ENCODE measurements around the gene EIF2S2. TPM values are rescaled to one million over a fixed set of nuclear protein-coding genes. Genes with fewer than 3 reads are reported as not detected.

EIF2S2 gene
- total RNA-seq, 2 experiments from 2014 or later, result 21.8 to 23.2 TPM

- POLR2A ChIA-PET, result no interaction called here
- ATAC-seq (ENCODE audit: poor library complexity) (no peak), DNase-seq (no peak)
- Histone ChIP-seq H3K27ac (ENCODE audit: low read depth in 1 of 2, low read length in 2 of 2) (no peak overlapping the region), H3K9me3 (ENCODE audit: control insufficient read depth in 1 of 2, insufficient read depth in 1 of 2, low read length in 2 of 2) (no peaks in the 10 kb centered on the region), H3K4me3 (ENCODE audit: low read length) (no peak overlapping the region), H3K4me1 (ENCODE audit: insufficient read depth, low read length) (peaks cover 4% of the 10 kb centered on the region), H3K36me3 (ENCODE audit: insufficient read depth, low read length) (no peaks in the 10 kb centered on the region), H3K27me3 (ENCODE audit: control insufficient read depth in 1 of 2, insufficient read depth in 2 of 2, low read length in 2 of 2) (no peaks in the 10 kb centered on the region)
- no peaks in the 10 kb centered on the region for H3K36me3 Mint-ChIP-seq (ENCODE audit: low read depth)
- H3K9me3 Mint-ChIP-seq, result no peaks in the 10 kb centered on the region
- CTCF ChIA-PET, result no interaction called here
- H3K4me3 Mint-ChIP-seq, result no peak overlapping the region
- no peaks in the 10 kb centered on the region for H3K4me1 Mint-ChIP-seq (ENCODE audit: low read depth)
- intact Hi-C loops (cut with DNase I, micrococcal nuclease), result no loop called here
- TF ChIP-seq CTCF (IDR thresholded peaks at IDR 0.05), result no peak
- H3K27ac Mint-ChIP-seq, result no peak overlapping the region
- peaks cover 12% of the 10 kb centered on the region for H3K27me3 Mint-ChIP-seq
Observed at GRCh38 chr20:34131491-34131890, 19.4 kb upstream of the EIF2S2 start.

- ChIA-PET POLR2A (interaction anchor here (0.8 to 1.7 kb wide), 3 partner anchors 14 to 215 kb away, joined by 4 to 10 read pairs (median 4); partner anchors contain the start of gene EIF2S2), CTCF (interaction anchor here (0.5 to 1.5 kb wide), 18 partner anchors 8 to 746 kb away, joined by 3 to 13 read pairs (median 4); partner anchors contain the start of gene EIF2S2)
- ATAC-seq (ENCODE audit: poor library complexity), result peak; percentile 96
- Mint-ChIP-seq H3K27ac (no peak overlapping the region), H3K27me3 (peaks cover 12% of the 10 kb centered on the region), H3K4me1 (ENCODE audit: low read depth) (no peaks in the 10 kb centered on the region), H3K36me3 (ENCODE audit: low read depth) (no peaks in the 10 kb centered on the region), H3K9me3 (no peaks in the 10 kb centered on the region), H3K4me3 (no peak overlapping the region)
- Histone ChIP-seq H3K4me3 (ENCODE audit: low read length) (no peak overlapping the region), H3K9me3 (ENCODE audit: control insufficient read depth in 1 of 2, insufficient read depth in 1 of 2, low read length in 2 of 2) (no peaks in the 10 kb centered on the region), H3K4me1 (ENCODE audit: insufficient read depth, low read length) (peaks cover 4% of the 10 kb centered on the region), H3K36me3 (ENCODE audit: insufficient read depth, low read length) (no peaks in the 10 kb centered on the region), H3K27me3 (ENCODE audit: control insufficient read depth in 1 of 2, insufficient read depth in 2 of 2, low read length in 2 of 2) (no peaks in the 10 kb centered on the region), H3K27ac (ENCODE audit: low read depth in 1 of 2, low read length in 2 of 2) (no peak overlapping the region)
- DNase-seq, result peak; percentile 8 to 86 (median 39)
- intact Hi-C loops (cut with DNase I, micrococcal nuclease), result loop anchor here (1.0 to 5.0 kb wide), 10 partner anchors 17 to 672 kb away; partner anchors contain the start of gene EIF2S2 (in 1 of the 2)
- peak; percentile 93 for TF ChIP-seq CTCF (IDR thresholded peaks at IDR 0.05)
Observed at GRCh38 chr20:34129518-34130162, 17.6 kb upstream of the EIF2S2 start.

GRCh38 chr20:34127792-34128191, 15.7 kb upstream of the EIF2S2 start:
- no peak overlapping the region for H3K27ac Mint-ChIP-seq
- DNase-seq (no peak), ATAC-seq (ENCODE audit: poor library complexity) (no peak)
- H3K27me3 Mint-ChIP-seq, result peaks cover 12% of the 10 kb centered on the region
- CTCF ChIA-PET, result no interaction called here
- no peak overlapping the region for H3K4me3 ChIP-seq (ENCODE audit: low read length)
- intact Hi-C loops (cut with DNase I, micrococcal nuclease), result loop anchor here (2.0 to 5.0 kb wide), 3 partner anchors 195 to 670 kb away; no protein-coding TSS in a partner anchor
- peaks cover 4% of the 10 kb centered on the region for H3K4me1 ChIP-seq (ENCODE audit: insufficient read depth, low read length)
- no peaks in the 10 kb centered on the region for H3K9me3 Mint-ChIP-seq
- H3K36me3 ChIP-seq (ENCODE audit: insufficient read depth, low read length), result no peaks in the 10 kb centered on the region
- no peak overlapping the region for H3K27ac ChIP-seq (ENCODE audit: low read depth in 1 of 2, low read length in 2 of 2)
- no peaks in the 10 kb centered on the region for H3K4me1 Mint-ChIP-seq (ENCODE audit: low read depth)
- no peaks in the 10 kb centered on the region for H3K9me3 ChIP-seq (ENCODE audit: control insufficient read depth in 1 of 2, insufficient read depth in 1 of 2, low read length in 2 of 2)
- POLR2A ChIA-PET, result no interaction called here
- H3K36me3 Mint-ChIP-seq (ENCODE audit: low read depth), result no peaks in the 10 kb centered on the region
- no peaks in the 10 kb centered on the region for H3K27me3 ChIP-seq (ENCODE audit: control insufficient read depth in 1 of 2, insufficient read depth in 2 of 2, low read length in 2 of 2)
- TF ChIP-seq CTCF (IDR thresholded peaks at IDR 0.05), result no peak
- no peak overlapping the region for H3K4me3 Mint-ChIP-seq

Measured in CD4-positive, alpha-beta T cell (primary cell).